ENCODE measurements around the gene ADGRB2. TPM values are rescaled to one million over a fixed set of nuclear protein-coding genes. Genes with fewer than 3 reads are reported as not detected.

The ADGRB2 gene
- total and polyA plus RNA-seq, 2 experiments from 2014 or later: 0.51 to 3.6 TPM

GRCh38 chr1:31718327-31718897 is 45.7 kb downstream of the ADGRB2 start:
- H3K4me2 ChIP-seq (ENCODE audit: unreplicated experiment): no peak overlapping the region
- 54 to 62% methylated on average over 4 of the region's 4 CpGs for WGBS, 2 experiments (ENCODE audit: low coverage in 1 of 2, low lambda C conversion rate in 2 of 2, missing lambda C conversion rate in 2 of 2)
- no peak overlapping the region for H3K9ac ChIP-seq
- no peak for DNase-seq
- peaks cover 8% of the 10 kb centered on the region for H3F3A ChIP-seq (ENCODE audit: insufficient read depth)
- in situ Hi-C loops (cut with MboI): no loop called here
- H3K9me2 ChIP-seq (ENCODE audit: insufficient read depth): no peaks in the 10 kb centered on the region
- H3K79me2 ChIP-seq (ENCODE audit: insufficient read depth): no peaks in the 10 kb centered on the region
- no peak overlapping the region for H3K4me3 ChIP-seq
- H3K27ac ChIP-seq: no peak overlapping the region
- TF ChIP-seq EZH2phosphoT487 (IDR thresholded peaks at IDR 0.05; ENCODE audit: insufficient read depth, low read depth) (no peak), EZH2 (IDR thresholded peaks at IDR 0.05; ENCODE audit: insufficient read depth, poor library complexity, severe bottlenecking) (no peak)
- H3K27me3 ChIP-seq (replicated peaks; ENCODE audit: insufficient read depth): no peaks in the 10 kb centered on the region
- H4K20me1 ChIP-seq (ENCODE audit: insufficient read depth): no peaks in the 10 kb centered on the region
- H3K4me1 ChIP-seq (ENCODE audit: insufficient read depth): peaks cover 25% of the 10 kb centered on the region
- no peak overlapping the region for H2AFZ ChIP-seq
- no peaks in the 10 kb centered on the region for H3K9me3 ChIP-seq (ENCODE audit: low read depth)
- no peaks in the 10 kb centered on the region for H3K36me3 ChIP-seq (ENCODE audit: low read depth)

GRCh38 chr1:31717341-31717740 is 46.8 kb downstream of the ADGRB2 start:
- Histone ChIP-seq H4K20me1 (ENCODE audit: insufficient read depth) (no peaks in the 10 kb centered on the region), H3K9ac (no peak overlapping the region), H3F3A (ENCODE audit: insufficient read depth) (peaks cover 16% of the 10 kb centered on the region), H3K79me2 (ENCODE audit: insufficient read depth) (no peaks in the 10 kb centered on the region), H3K9me2 (ENCODE audit: insufficient read depth) (no peaks in the 10 kb centered on the region), H3K27me3 (replicated peaks; ENCODE audit: insufficient read depth) (no peaks in the 10 kb centered on the region), H3K4me1 (ENCODE audit: insufficient read depth) (peaks cover 35% of the 10 kb centered on the region), H2AFZ (no peak overlapping the region), H3K4me3 (no peak overlapping the region), H3K36me3 (ENCODE audit: low read depth) (no peaks in the 10 kb centered on the region), H3K4me2 (ENCODE audit: unreplicated experiment) (no peak overlapping the region), H3K27ac (no peak overlapping the region), H3K9me3 (ENCODE audit: low read depth) (no peaks in the 10 kb centered on the region)
- 61 to 63% methylated on average over 6 of the region's 6 CpGs for WGBS, 2 experiments (ENCODE audit: low coverage in 1 of 2, low lambda C conversion rate in 2 of 2, missing lambda C conversion rate in 2 of 2)
- in situ Hi-C loops (cut with MboI): no loop called here
- TF ChIP-seq EZH2phosphoT487 (IDR thresholded peaks at IDR 0.05; ENCODE audit: insufficient read depth, low read depth): no peak
- no peak for TF ChIP-seq EZH2 (IDR thresholded peaks at IDR 0.05; ENCODE audit: insufficient read depth, poor library complexity, severe bottlenecking)
- peak; percentile 67 for DNase-seq

GRCh38 chr1:31715873-31716220 is 48.3 kb downstream of the ADGRB2 start:
- peaks cover 45% of the 10 kb centered on the region for H3K4me1 ChIP-seq (ENCODE audit: insufficient read depth)
- WGBS, 2 experiments (ENCODE audit: low coverage in 1 of 2, low lambda C conversion rate in 2 of 2, missing lambda C conversion rate in 2 of 2): 0 to 3% methylated on average over 6 to 7 of the region's 7 CpGs
- no peaks in the 10 kb centered on the region for H3K79me2 ChIP-seq (ENCODE audit: insufficient read depth)
- DNase-seq: no peak
- H3K4me3 ChIP-seq: peak overlapping the region; percentile 56
- H3K36me3 ChIP-seq (ENCODE audit: low read depth): no peaks in the 10 kb centered on the region
- H3K27ac ChIP-seq: no peak overlapping the region
- TF ChIP-seq EZH2phosphoT487 (IDR thresholded peaks at IDR 0.05; ENCODE audit: insufficient read depth, low read depth) (no peak), EZH2 (IDR thresholded peaks at IDR 0.05; ENCODE audit: insufficient read depth, poor library complexity, severe bottlenecking) (no peak)
- H4K20me1 ChIP-seq (ENCODE audit: insufficient read depth): no peaks in the 10 kb centered on the region
- peaks cover 28% of the 10 kb centered on the region for H3F3A ChIP-seq (ENCODE audit: insufficient read depth)
- H3K9me3 ChIP-seq (ENCODE audit: low read depth): no peaks in the 10 kb centered on the region
- peak overlapping the region; percentile 75 for H3K4me2 ChIP-seq (ENCODE audit: unreplicated experiment)
- in situ Hi-C loops (cut with MboI): no loop called here
- H3K9ac ChIP-seq: peak overlapping the region; percentile 81; the same call in 1 of the 2 replicates
- H3K9me2 ChIP-seq (ENCODE audit: insufficient read depth): no peaks in the 10 kb centered on the region
- H2AFZ ChIP-seq: peak overlapping the region; percentile 85
- H3K27me3 ChIP-seq (replicated peaks; ENCODE audit: insufficient read depth): no peaks in the 10 kb centered on the region

- Histone ChIP-seq H3K36me3 (ENCODE audit: low read depth) (no peaks in the 10 kb centered on the region), H3K9ac (peak overlapping the region; percentile 81), H3K79me2 (ENCODE audit: insufficient read depth) (no peaks in the 10 kb centered on the region), H3K27me3 (replicated peaks; ENCODE audit: insufficient read depth) (no peaks in the 10 kb centered on the region), H3K9me3 (ENCODE audit: low read depth) (no peaks in the 10 kb centered on the region), H2AFZ (peak overlapping the region; percentile 85), H3K4me2 (ENCODE audit: unreplicated experiment) (peak overlapping the region; percentile 75), H4K20me1 (ENCODE audit: insufficient read depth) (no peaks in the 10 kb centered on the region), H3K27ac (peak overlapping the region; percentile 93), H3K9me2 (ENCODE audit: insufficient read depth) (no peaks in the 10 kb centered on the region), H3K4me3 (peak overlapping the region; percentile 56), H3F3A (ENCODE audit: insufficient read depth) (peaks cover 28% of the 10 kb centered on the region), H3K4me1 (ENCODE audit: insufficient read depth) (peaks cover 45% of the 10 kb centered on the region)
- DNase-seq: peak; percentile 94
- whole genome bisulfite sequencing, 2 experiments (ENCODE audit: low coverage in 1 of 2, low lambda C conversion rate in 2 of 2, missing lambda C conversion rate in 2 of 2): 1 to 2% methylated on average over 37 to 44 of the region's 44 CpGs
- TF ChIP-seq EZH2 (IDR thresholded peaks at IDR 0.05; ENCODE audit: insufficient read depth, poor library complexity, severe bottlenecking) (no peak), EZH2phosphoT487 (IDR thresholded peaks at IDR 0.05; ENCODE audit: insufficient read depth, low read depth) (no peak)
- in situ Hi-C loops (cut with MboI): no loop called here
Observed at GRCh38 chr1:31715087-31715872, 48.9 kb downstream of the ADGRB2 start.

Data from GM23248 (cell line).